A673 (cell line): ENCODE results near the gene PELI2.

Experiments
- CTCF ChIP-seq: fragments of 300-800, 200-600 bp; sonication (generic); conservative IDR thresholded peaks from 2 replicates; pipeline ENCODE4 v1.5.1; 2017; ENCODE audit warnings: low read depth, mild to moderate bottlenecking, antibody characterized with exemption, low read length, moderate library complexity, mixed read lengths
- EZH2 ChIP-seq: fragments of 200-600 bp; sonication (generic); IDR thresholded peaks from 2 replicates; pipeline ENCODE4 v1.6.1; 2017; ENCODE audit warnings: borderline replicate concordance, low read depth, mild to moderate bottlenecking, mixed read lengths, antibody characterized with exemption, low read length; ENCODE audit not compliant: poor library complexity, severe bottlenecking

GRCh38 chr14:56126637-56126913, 8.4 kb downstream of the PELI2 start:
- TF ChIP-seq CTCF, result no peak
- TF ChIP-seq EZH2, result no peak
